Liver (tissue), 9 donors: Measurements from ENCODE around the gene RAB3IP. TPM values are rescaled to one million over a fixed set of nuclear protein-coding genes. Genes with fewer than 3 reads are reported as not detected.
"Not testable (repeated sequence)": the region's sequence is repeated elsewhere in the genome, so short reads cannot be mapped to it uniquely, and the experiment has no call there.

Experiments used
- DNase-seq: peaks from one replicate; pipeline ENCODE4 v3.0.0-alpha.2; 2017; ENCODE audit warnings: low spot score
- H3K27ac ChIP-seq, 2 donors: one replicate each; pipeline ENCODE4 v1.7.0; 2013; ENCODE audit warnings: inconsistent platforms in 2 of 2, low read length in 2 of 2, control low read depth in 1 of 2, low read depth in 1 of 2, mild to moderate bottlenecking in 1 of 2
- H3K27me3 ChIP-seq, 4 donors: one replicate each; pipeline versions ENCODE4 v1.6.1 to v1.7.0; 2013; ENCODE audit warnings: low read length in 3 of 4, inconsistent platforms in 1 of 4, mild to moderate bottlenecking in 1 of 4, moderate library complexity in 1 of 4; ENCODE audit not compliant: control insufficient read depth in 4 of 4, insufficient read depth in 4 of 4
- H3K36me3 ChIP-seq, 4 donors: one replicate each; pipeline versions ENCODE4 v1.6.1 to v1.7.0; 2013; ENCODE audit warnings: low read length in 3 of 4, mild to moderate bottlenecking in 3 of 4, low read depth in 1 of 4, moderate library complexity in 1 of 4; ENCODE audit not compliant: control insufficient read depth in 4 of 4, insufficient read depth in 3 of 4
- H3K4me1 ChIP-seq, 4 donors: one replicate each; pipeline versions ENCODE4 v1.6.1 to v1.7.0; 2013; ENCODE audit warnings: low read length in 3 of 4, mild to moderate bottlenecking in 3 of 4, moderate library complexity in 1 of 4; ENCODE audit not compliant: control insufficient read depth in 4 of 4, insufficient read depth in 4 of 4
- H3K4me3 ChIP-seq, 3 donors: one replicate each; pipeline versions ENCODE4 v1.6.1 to v1.7.0; 2013; ENCODE audit warnings: low read length in 3 of 3, control low read depth in 1 of 3, low read depth in 1 of 3, mild to moderate bottlenecking in 1 of 3
- H3K9ac ChIP-seq, 2 donors: one replicate each; pipeline ENCODE4 v1.7.0; 2013; ENCODE audit warnings: low read length in 2 of 2, mild to moderate bottlenecking in 2 of 2, moderate library complexity in 2 of 2, control low read depth in 1 of 2, low read depth in 1 of 2
- H3K9me3 ChIP-seq, 4 donors: one replicate each; pipeline versions ENCODE4 v1.6.1 to v1.7.0; 2013; ENCODE audit warnings: low read length in 3 of 4; ENCODE audit not compliant: control insufficient read depth in 4 of 4
- ATF3 ChIP-seq: IDR thresholded peaks from 2 replicates; pipeline ENCODE4 v1.6.1; 2016; ENCODE audit warnings: antibody characterized with exemption
- EGR1 ChIP-seq, 2 donors: IDR thresholded peaks; 2 replicates each; pipeline ENCODE4 v1.6.1; 2016 to 2018; ENCODE audit warnings: antibody characterized with exemption in 2 of 2, low read depth in 2 of 2
- HNF4A ChIP-seq, 2 donors: conservative IDR thresholded peaks; 2 replicates each; pipeline ENCODE4 v1.6.1; 2016; ENCODE audit warnings: antibody characterized with exemption in 2 of 2, mild to moderate bottlenecking in 2 of 2
- HNF4G ChIP-seq: IDR thresholded peaks from 2 replicates; pipeline ENCODE4 v1.6.1; 2016; ENCODE audit warnings: antibody characterized with exemption
- JUND ChIP-seq, 2 donors: IDR thresholded peaks; 2 replicates each; pipeline ENCODE4 v1.6.1; 2016; ENCODE audit warnings: antibody characterized with exemption in 2 of 2
- MAX ChIP-seq: IDR thresholded peaks from 2 replicates; pipeline ENCODE4 v1.6.1; 2016; ENCODE audit warnings: antibody characterized with exemption
- NR2F2 ChIP-seq: IDR thresholded peaks from 2 replicates; pipeline ENCODE4 v1.6.1; 2016; ENCODE audit warnings: antibody characterized with exemption
- RAD21 ChIP-seq, 2 donors: IDR thresholded peaks; 2 replicates each; pipeline ENCODE4 v1.6.1; 2016; ENCODE audit warnings: antibody characterized with exemption in 2 of 2, mild to moderate bottlenecking in 2 of 2
- RXRA ChIP-seq, 2 donors: IDR thresholded peaks; 2 replicates each; pipeline ENCODE4 v1.6.1; 2017 to 2018; ENCODE audit warnings: antibody characterized with exemption in 2 of 2, mild to moderate bottlenecking in 1 of 2
- SP1 ChIP-seq: IDR thresholded peaks from 2 replicates; pipeline ENCODE4 v1.6.1; 2018; ENCODE audit warnings: antibody characterized with exemption, mild to moderate bottlenecking
- YY1 ChIP-seq: IDR thresholded peaks from 2 replicates; pipeline ENCODE4 v1.6.1; 2016; ENCODE audit warnings: antibody characterized with exemption, mild to moderate bottlenecking
- WGBS: extraction: QIAGEN DNeasy Blood & Tissue Kit; methylation state at CpG from one replicate; pipeline ENCODE4 v1.1.7; 2013; 5-methylcytosine and 5-hydroxymethylcytosine counted together
- polyA plus RNA-seq, 2 donors: library from polyadenylated mRNA; stranded (reverse) in 1 of 2; unstranded in 1 of 2; fragments of 200-250 nt in 1 of 2; fragments of >200 nt in 1 of 2; fragmentation: Nextera tagmentation in 1 of 2; extraction: Ambion mirVana in 1 of 2; gene quantifications; one replicate each; pipeline versions ENCODE4 v1.2.1 to v1.2.3, GENCODE V29; 2013 to 2015
- total RNA-seq, 2 donors: library from RNA; depleted of rRNA; stranded (reverse); fragments of >200 nt; gene quantifications; one replicate each; pipeline ENCODE4 v1.2.3, GENCODE V29; 2014
- TF ChIP-seq, protein P1 (sequence below): IDR thresholded peaks from 2 replicates; pipeline ENCODE4 v1.6.1; 2016; ENCODE audit warnings: antibody characterized with exemption
- TF ChIP-seq, protein P2 (sequence below): IDR thresholded peaks from 2 replicates; pipeline ENCODE4 v1.6.1; 2016; ENCODE audit warnings: antibody characterized with exemption, mild to moderate bottlenecking
- TF ChIP-seq, protein P3 (sequence below): fragments of 150-350 bp; IDR thresholded peaks from 2 replicates; pipeline ENCODE4 v1.5.1; 2017; ENCODE audit warnings: improper control_type of control experiment, low read depth, low read length; ENCODE audit not compliant: missing input control
- donor health status: healthy.
- donor health status: healthy.
- donor health status: healthy.
- donor health status: healthy.
- donor health status: healthy.

RAB3IP gene
- total and polyA plus RNA-seq, 4 donors: 5.7 to 35.3 (median 14.3) TPM

DNA sequence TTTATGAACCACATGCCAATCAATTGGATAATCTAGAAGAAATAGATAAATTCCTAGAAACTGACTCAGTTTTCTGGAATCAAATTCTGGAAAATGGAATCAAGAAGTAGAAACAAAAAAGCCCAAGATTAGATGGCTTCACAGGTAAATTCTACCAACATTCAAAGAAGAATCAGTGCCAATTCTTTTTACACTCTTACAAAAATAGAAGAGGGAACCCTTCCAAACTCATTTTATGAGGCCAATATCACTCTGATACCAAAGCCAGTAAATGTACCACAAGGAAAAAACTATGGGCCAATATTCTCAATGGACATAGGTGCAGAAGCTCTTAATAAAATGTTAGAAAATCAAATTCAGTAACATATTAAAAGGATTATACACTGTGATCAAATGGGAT is 50.7 kb downstream of the RAB3IP start:
- TF ChIP-seq MAX (no peak), SP1 (no peak), JUND (IDR thresholded peaks at IDR 0.05) (no peak), ATF3 (no peak), HNF4A (conservative IDR thresholded peaks at IDR 0.05) (no peak), RXRA (IDR thresholded peaks at IDR 0.05) (no peak)
- TF ChIP-seq, protein P1, sequence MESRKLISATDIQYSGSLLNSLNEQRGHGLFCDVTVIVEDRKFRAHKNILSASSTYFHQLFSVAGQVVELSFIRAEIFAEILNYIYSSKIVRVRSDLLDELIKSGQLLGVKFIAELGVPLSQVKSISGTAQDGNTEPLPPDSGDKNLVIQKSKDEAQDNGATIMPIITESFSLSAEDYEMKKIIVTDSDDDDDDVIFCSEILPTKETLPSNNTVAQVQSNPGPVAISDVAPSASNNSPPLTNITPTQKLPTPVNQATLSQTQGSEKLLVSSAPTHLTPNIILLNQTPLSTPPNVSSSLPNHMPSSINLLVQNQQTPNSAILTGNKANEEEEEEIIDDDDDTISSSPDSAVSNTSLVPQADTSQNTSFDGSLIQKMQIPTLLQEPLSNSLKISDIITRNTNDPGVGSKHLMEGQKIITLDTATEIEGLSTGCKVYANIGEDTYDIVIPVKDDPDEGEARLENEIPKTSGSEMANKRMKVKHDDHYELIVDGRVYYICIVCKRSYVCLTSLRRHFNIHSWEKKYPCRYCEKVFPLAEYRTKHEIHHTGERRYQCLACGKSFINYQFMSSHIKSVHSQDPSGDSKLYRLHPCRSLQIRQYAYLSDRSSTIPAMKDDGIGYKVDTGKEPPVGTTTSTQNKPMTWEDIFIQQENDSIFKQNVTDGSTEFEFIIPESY: no peak
- Histone ChIP-seq H3K4me3 (no peak overlapping the region), H3K36me3 (peaks cover 0 to 9% (median under 1%) of the 10 kb centered on the region in 4 donors), H3K9me3 (peaks cover 1 to 13% (median 5%) of the 10 kb centered on the region in 4 donors), H3K27ac (no peak overlapping the region), H3K4me1 (no peaks in the 10 kb centered on the region), H3K9ac (no peak overlapping the region), H3K27me3 (no peaks in the 10 kb centered on the region)
- DNase-seq: no peak

- no peaks in the 10 kb centered on the region for H3K4me1 ChIP-seq
- H3K9ac ChIP-seq: no peak overlapping the region
- peaks cover 0 to 14% (median 2%) of the 10 kb centered on the region in 4 donors for H3K36me3 ChIP-seq
- TF ChIP-seq HNF4G (no peak), NR2F2 (no peak), SP1 (no peak), EGR1 (IDR thresholded peaks at IDR 0.05; ENCODE audit: low read depth in 2 of 2) (no peak), RXRA (IDR thresholded peaks at IDR 0.05) (no peak), HNF4A (conservative IDR thresholded peaks at IDR 0.05) (no peak), RAD21 (IDR thresholded peaks at IDR 0.05) (no peak), MAX (no peak), ATF3 (no peak), YY1 (no peak), JUND (IDR thresholded peaks at IDR 0.05) (no peak)
- TF ChIP-seq, protein P2, sequence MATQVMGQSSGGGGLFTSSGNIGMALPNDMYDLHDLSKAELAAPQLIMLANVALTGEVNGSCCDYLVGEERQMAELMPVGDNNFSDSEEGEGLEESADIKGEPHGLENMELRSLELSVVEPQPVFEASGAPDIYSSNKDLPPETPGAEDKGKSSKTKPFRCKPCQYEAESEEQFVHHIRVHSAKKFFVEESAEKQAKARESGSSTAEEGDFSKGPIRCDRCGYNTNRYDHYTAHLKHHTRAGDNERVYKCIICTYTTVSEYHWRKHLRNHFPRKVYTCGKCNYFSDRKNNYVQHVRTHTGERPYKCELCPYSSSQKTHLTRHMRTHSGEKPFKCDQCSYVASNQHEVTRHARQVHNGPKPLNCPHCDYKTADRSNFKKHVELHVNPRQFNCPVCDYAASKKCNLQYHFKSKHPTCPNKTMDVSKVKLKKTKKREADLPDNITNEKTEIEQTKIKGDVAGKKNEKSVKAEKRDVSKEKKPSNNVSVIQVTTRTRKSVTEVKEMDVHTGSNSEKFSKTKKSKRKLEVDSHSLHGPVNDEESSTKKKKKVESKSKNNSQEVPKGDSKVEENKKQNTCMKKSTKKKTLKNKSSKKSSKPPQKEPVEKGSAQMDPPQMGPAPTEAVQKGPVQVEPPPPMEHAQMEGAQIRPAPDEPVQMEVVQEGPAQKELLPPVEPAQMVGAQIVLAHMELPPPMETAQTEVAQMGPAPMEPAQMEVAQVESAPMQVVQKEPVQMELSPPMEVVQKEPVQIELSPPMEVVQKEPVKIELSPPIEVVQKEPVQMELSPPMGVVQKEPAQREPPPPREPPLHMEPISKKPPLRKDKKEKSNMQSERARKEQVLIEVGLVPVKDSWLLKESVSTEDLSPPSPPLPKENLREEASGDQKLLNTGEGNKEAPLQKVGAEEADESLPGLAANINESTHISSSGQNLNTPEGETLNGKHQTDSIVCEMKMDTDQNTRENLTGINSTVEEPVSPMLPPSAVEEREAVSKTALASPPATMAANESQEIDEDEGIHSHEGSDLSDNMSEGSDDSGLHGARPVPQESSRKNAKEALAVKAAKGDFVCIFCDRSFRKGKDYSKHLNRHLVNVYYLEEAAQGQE: no peak
- TF ChIP-seq, protein P1: no peak
- TF ChIP-seq, protein P3, sequence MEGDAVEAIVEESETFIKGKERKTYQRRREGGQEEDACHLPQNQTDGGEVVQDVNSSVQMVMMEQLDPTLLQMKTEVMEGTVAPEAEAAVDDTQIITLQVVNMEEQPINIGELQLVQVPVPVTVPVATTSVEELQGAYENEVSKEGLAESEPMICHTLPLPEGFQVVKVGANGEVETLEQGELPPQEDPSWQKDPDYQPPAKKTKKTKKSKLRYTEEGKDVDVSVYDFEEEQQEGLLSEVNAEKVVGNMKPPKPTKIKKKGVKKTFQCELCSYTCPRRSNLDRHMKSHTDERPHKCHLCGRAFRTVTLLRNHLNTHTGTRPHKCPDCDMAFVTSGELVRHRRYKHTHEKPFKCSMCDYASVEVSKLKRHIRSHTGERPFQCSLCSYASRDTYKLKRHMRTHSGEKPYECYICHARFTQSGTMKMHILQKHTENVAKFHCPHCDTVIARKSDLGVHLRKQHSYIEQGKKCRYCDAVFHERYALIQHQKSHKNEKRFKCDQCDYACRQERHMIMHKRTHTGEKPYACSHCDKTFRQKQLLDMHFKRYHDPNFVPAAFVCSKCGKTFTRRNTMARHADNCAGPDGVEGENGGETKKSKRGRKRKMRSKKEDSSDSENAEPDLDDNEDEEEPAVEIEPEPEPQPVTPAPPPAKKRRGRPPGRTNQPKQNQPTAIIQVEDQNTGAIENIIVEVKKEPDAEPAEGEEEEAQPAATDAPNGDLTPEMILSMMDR: no peak
- no peak for DNase-seq
- peaks cover 1 to 13% (median 5%) of the 10 kb centered on the region in 4 donors for H3K9me3 ChIP-seq
- H3K4me3 ChIP-seq: no peak overlapping the region
- no peaks in the 10 kb centered on the region for H3K27me3 ChIP-seq
- WGBS: 81% methylated on average over 2 of the region's 2 CpGs
- H3K27ac ChIP-seq: no peak overlapping the region
Measured at GRCh38 chr12:69792533-69792932, 53.9 kb downstream of the RAB3IP start.

DNA sequence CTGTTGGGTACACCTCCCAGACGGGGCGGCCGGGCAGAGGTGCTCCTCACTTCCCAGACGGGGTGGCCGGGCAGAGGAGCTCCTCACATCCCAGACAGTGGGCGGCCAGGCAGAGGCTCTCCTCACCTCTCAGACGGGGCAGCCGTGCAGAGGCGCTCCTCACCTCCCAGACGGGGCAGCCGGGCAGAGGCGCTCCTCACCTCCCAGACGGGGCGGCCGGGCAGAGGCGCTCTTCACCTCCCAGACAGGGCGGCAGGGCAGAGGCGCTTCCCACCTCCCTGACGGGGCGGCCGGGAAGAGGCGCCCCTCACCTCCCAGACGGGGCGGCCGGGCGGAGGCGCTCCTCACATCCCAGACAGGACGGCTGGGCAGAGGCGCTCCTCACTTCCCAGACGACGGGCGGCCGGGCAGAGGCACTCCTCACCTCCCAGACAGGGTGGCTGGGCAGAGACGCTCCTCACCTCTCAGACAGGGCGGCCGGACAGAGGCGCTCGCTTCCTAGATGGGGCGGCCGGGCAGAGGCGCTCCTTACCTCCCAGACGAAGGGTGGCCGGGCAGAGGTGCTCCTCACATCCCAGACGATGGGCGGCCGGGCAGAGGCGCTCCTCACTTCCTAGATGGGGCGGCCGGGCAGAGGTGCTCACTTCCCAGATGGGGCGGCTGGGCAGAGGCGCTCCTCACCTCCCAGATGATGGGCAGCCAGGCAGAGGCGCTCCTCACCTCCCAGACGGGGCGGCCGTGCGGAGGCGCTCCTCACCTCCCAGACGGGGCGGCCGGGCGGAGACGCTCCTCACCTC is 68.6 kb downstream of the RAB3IP start:
- H3K4me1 ChIP-seq, DNase-seq, H3K9ac ChIP-seq, H3K4me3 ChIP-seq, H3K9me3 ChIP-seq, H3K36me3 ChIP-seq, H3K27ac ChIP-seq, H3K27me3 ChIP-seq: not testable (repeated sequence)
- 96% methylated on average over 62 of the region's 62 CpGs for WGBS
